Spinal cord (tissue), 10 donors: ENCODE data around the gene TCTA. TPM values are rescaled to one million over a fixed set of nuclear protein-coding genes. Genes with fewer than 3 reads are reported as not detected.

Experiments used
- DNase-seq, 6 donors: peaks; one replicate each; pipeline versions ENCODE4 v3.0.0 to v3.0.0-alpha.2; 2013 to 2015; ENCODE audit warnings: low spot score in 6 of 6, low read depth in 4 of 6
- H3K27ac ChIP-seq: one replicate; pipeline ENCODE4 v1.5.1; 2013; ENCODE audit warnings: low read depth, low read length, control low read depth
- H3K27me3 ChIP-seq: one replicate; pipeline ENCODE4 v1.6.1; 2013; ENCODE audit warnings: low read length; ENCODE audit not compliant: control insufficient read depth, insufficient read depth
- H3K36me3 ChIP-seq: one replicate; pipeline ENCODE4 v1.6.1; 2013; ENCODE audit warnings: low read length; ENCODE audit not compliant: control insufficient read depth, insufficient read depth
- H3K4me1 ChIP-seq: one replicate; pipeline ENCODE4 v1.6.1; 2013; ENCODE audit warnings: low read length; ENCODE audit not compliant: control insufficient read depth, insufficient read depth
- H3K4me3 ChIP-seq: one replicate; pipeline ENCODE4 v1.5.1; 2013; ENCODE audit warnings: low read depth, low read length, control low read depth
- H3K9me3 ChIP-seq: one replicate; pipeline ENCODE4 v1.6.1; 2013; ENCODE audit warnings: low read length; ENCODE audit not compliant: control insufficient read depth, insufficient read depth
- WGBS: methylation state at CpG from one replicate; pipeline ENCODE4 v1.1.5; 2013; ENCODE audit warnings: missing lambda C conversion rate; ENCODE audit not compliant: insufficient coverage; 5-methylcytosine and 5-hydroxymethylcytosine counted together
- polyA plus RNA-seq, 2 donors: library from polyadenylated mRNA; unstranded; fragments of 120-200 nt; gene quantifications; one replicate each; pipeline ENCODE4 v1.2.1, GENCODE V29; 2013; ENCODE audit not compliant: insufficient read length in 2 of 2
- total RNA-seq, 2 donors: library from RNA; depleted of rRNA in 1 of 2; stranded (reverse); fragments of 120-200 nt in 1 of 2; fragments of >200 nt in 1 of 2; gene quantifications; one replicate each; pipeline versions ENCODE4 v1.2.3 to v1.2.4, GENCODE V29; 2013 to 2014
- donor health status: healthy.

TCTA gene
- total and polyA plus RNA-seq, 4 donors: 22.5 to 38.0 (median 31.5) TPM

DNA sequence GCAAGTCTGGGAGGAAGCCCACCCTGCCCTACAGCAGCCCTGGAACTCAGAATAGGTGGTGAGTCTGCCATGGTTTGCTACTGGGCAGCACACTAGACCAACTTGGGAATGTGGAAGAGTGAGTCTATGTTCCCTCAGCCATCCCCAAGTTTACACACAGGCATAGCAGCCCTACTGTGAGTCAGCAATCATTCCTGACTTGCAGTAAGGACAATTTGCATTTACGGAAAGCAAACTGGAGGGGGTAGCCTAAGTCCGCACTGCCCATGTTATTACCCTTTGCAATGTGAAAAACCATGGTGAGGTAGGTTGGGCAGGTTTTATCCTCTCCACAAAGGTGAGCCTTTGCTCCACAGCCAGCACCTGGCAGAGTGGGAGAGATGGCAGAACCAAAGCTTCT lies 4.6 kb downstream of the TCTA start:
- H3K27ac ChIP-seq: no peak overlapping the region
- DNase-seq: no peak
- H3K4me3 ChIP-seq: no peak overlapping the region
- no CpG with 5 or more reads among the region's 2 CpGs for WGBS
- no peaks in the 10 kb centered on the region for H3K9me3 ChIP-seq
- H3K36me3 ChIP-seq: peaks cover 35% of the 10 kb centered on the region
- peaks cover 30% of the 10 kb centered on the region for H3K4me1 ChIP-seq
- no peaks in the 10 kb centered on the region for H3K27me3 ChIP-seq

DNA sequence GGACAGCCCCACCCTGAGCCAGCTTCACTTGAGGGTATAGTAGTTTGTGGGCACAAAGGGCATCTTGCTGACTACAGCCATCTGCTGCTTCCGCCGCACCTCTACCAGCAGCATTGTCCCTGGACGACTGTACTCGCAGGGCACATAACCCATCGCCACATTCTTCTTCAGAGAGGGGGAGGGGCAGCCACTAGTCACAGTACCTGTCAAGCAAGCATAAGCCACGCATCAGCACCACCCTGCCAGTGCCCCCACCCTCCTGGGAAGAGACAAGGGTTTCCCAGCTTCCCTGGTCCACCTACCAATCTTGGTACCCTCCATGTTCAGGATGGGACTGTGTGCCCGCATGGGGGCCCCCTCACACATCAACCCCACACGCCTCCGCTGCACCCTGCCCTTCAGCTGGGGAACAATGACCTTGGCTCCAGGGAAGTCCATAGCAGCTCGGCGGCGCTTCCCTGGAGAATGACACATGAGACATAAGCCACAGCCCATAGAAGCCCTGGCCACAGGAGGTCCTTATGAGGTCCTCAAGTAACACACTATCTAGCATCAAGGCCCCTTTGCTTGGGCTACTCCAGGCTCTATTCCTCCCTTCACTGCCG lies 5.4 kb downstream of the TCTA start:
- no peak overlapping the region for H3K27ac ChIP-seq
- no peak for DNase-seq
- H3K9me3 ChIP-seq: no peaks in the 10 kb centered on the region
- no peaks in the 10 kb centered on the region for H3K27me3 ChIP-seq
- WGBS: 83% methylated on average over 7 of the region's 13 CpGs
- H3K36me3 ChIP-seq: peaks cover 42% of the 10 kb centered on the region
- peaks cover 33% of the 10 kb centered on the region for H3K4me1 ChIP-seq
- H3K4me3 ChIP-seq: no peak overlapping the region

- peaks cover 23% of the 10 kb centered on the region for H3K4me1 ChIP-seq
- DNase-seq: no peak
Measured at GRCh38 chr3:49421890-49422378, 9.7 kb downstream of the TCTA start.

GRCh38 chr3:49422379-49423248 lies 10.4 kb downstream of the TCTA start, which contains the start of gene AMT:
Gene AMT, minus strand, starts transcription at chr3:49422473. Its CDS starts 23 bp downstream, at chr3:49422450.
- H3K27ac ChIP-seq: peak within 1 kb of the TSS; percentile 40

More at GRCh38 chr3:49421890-49422378, 9.7 kb downstream of the TCTA start:
- no peaks in the 10 kb centered on the region for H3K9me3 ChIP-seq
- peak overlapping the region; percentile 46 for H3K4me3 ChIP-seq
- no peaks in the 10 kb centered on the region for H3K27me3 ChIP-seq
- peak overlapping the region; percentile 40 for H3K27ac ChIP-seq
- 10% methylated on average over 13 of the region's 14 CpGs for WGBS
- H3K36me3 ChIP-seq: peaks cover 49% of the 10 kb centered on the region

DNA sequence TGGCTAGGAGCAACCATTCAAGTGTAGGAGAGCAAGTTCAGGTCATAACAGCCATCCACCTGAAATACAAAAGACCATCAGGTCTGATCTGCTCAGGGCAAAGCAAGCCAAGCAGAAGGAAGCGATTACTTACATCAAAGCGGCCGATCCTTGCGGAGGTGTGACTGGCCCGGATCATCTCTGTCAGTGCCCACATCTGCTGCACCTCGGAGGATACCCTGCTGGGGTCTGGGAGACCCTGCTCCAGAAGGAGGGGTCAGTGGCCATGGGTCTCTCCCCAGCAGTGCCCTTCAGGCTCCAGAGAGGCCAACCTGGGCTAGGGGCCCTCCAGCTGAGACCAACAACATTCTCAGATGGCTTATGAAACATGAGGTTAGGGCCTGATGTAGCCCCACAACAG lies 12.6 kb downstream of the TCTA start:
- H3K36me3 ChIP-seq: peaks cover 33% of the 10 kb centered on the region
- no peak overlapping the region for H3K4me3 ChIP-seq
- peaks cover 29% of the 10 kb centered on the region for H3K4me1 ChIP-seq
- no peak for DNase-seq
- H3K9me3 ChIP-seq: no peaks in the 10 kb centered on the region
- no peak overlapping the region for H3K27ac ChIP-seq
- WGBS: 95% methylated on average over 6 of the region's 6 CpGs
- H3K27me3 ChIP-seq: no peaks in the 10 kb centered on the region

More at GRCh38 chr3:49422379-49423248, 10.4 kb downstream of the TCTA start, which contains the start of gene AMT:
- peaks cover 46% of the 10 kb centered on the region for H3K36me3 ChIP-seq
- whole genome bisulfite sequencing: 28% methylated on average over 25 of the region's 25 CpGs
- H3K9me3 ChIP-seq: no peaks in the 10 kb centered on the region
- H3K4me1 ChIP-seq: peaks cover 23% of the 10 kb centered on the region
- H3K27me3 ChIP-seq: no peaks in the 10 kb centered on the region
- H3K4me3 ChIP-seq: peak within 1 kb of the TSS; percentile 46
- DNase-seq: peak in 2 of 6 donors; percentile 60 to 62

- 83% methylated on average over 1 of the region's 2 CpGs for WGBS
- H3K9me3 ChIP-seq: no peaks in the 10 kb centered on the region
- peaks cover 18% of the 10 kb centered on the region for H3K4me1 ChIP-seq
- H3K27me3 ChIP-seq: no peaks in the 10 kb centered on the region
- no peak for DNase-seq
- H3K27ac ChIP-seq: no peak overlapping the region
- no peak overlapping the region for H3K4me3 ChIP-seq
- H3K36me3 ChIP-seq: peaks cover 25% of the 10 kb centered on the region
Measured at GRCh38 chr3:49427586-49427985, 15.4 kb downstream of the TCTA start.

DNA sequence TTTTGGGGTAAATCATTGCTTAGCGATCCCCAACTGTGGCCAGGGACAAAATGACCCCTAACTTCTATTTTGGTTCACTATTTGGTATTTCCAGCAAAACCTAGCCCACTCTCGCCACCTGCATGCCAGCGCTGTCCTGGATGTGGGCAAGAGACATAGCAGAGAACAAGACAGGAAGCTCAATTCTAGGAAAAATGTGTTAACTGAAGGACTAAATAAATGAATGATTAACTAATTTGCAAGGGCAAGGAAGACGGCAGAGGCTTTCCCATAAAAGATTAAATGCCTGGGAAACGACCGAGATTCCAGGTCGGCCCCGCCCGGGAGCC lies 16.5 kb downstream of the TCTA start:
- H3K4me1 ChIP-seq: peaks cover 13% of the 10 kb centered on the region
- WGBS: 0% methylated on average over 6 of the region's 9 CpGs
- H3K27me3 ChIP-seq: no peaks in the 10 kb centered on the region
- no peak for DNase-seq
- H3K9me3 ChIP-seq: no peaks in the 10 kb centered on the region
- peaks cover 24% of the 10 kb centered on the region for H3K36me3 ChIP-seq
- peak overlapping the region; percentile 94 for H3K27ac ChIP-seq
- peak overlapping the region; percentile 91 for H3K4me3 ChIP-seq

DNA sequence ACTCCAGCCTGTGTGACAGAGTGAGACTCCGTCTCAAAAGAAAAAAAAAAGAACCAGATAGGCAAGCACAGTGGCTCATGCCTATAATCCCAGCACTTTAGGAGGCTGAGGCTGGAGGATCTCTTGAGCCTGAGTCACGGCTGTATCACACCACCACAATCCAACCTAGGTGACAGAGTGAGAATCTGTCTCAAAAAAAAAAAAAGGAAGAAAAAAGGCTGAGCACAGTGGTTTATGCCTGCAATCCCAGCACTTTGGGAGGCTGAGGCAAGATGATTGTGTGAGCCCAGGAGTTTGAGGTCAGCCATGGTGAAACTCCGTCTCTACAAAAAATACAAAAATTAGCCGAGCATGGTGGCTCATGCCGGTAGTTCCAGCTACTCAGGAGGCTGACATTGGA lies 22.5 kb downstream of the TCTA start:
- Histone ChIP-seq H3K36me3 (no peaks in the 10 kb centered on the region), H3K9me3 (no peaks in the 10 kb centered on the region), H3K27me3 (no peaks in the 10 kb centered on the region), H3K27ac (no peak overlapping the region), H3K4me1 (peaks cover 2% of the 10 kb centered on the region), H3K4me3 (no peak overlapping the region)
- DNase-seq: no peak
- 83% methylated on average over 3 of the region's 5 CpGs for whole genome bisulfite sequencing

DNA sequence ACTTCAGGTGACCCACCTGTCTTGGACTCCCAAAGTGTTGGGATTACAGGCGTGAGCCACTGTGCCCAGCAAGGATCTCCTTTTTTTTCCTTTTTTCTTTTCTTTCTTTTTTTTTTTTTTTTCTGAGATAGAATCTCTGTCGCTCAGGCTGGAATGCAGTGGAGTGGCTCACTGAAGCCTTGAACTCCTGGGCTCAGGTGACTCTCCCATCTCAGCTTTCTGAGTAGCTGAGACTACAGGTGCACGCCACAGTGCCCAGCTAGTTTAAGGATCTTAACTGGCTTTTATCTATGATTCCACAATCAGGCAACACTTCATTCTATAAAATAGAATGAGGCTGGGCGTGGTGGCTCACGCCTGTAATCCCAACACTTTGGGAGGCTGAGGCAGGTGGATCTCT lies 33.2 kb downstream of the TCTA start:
- H3K9me3 ChIP-seq: no peaks in the 10 kb centered on the region
- no peak overlapping the region for H3K27ac ChIP-seq
- H3K4me1 ChIP-seq: no peaks in the 10 kb centered on the region
- H3K27me3 ChIP-seq: no peaks in the 10 kb centered on the region
- no peak overlapping the region for H3K4me3 ChIP-seq
- no peak for DNase-seq
- no peaks in the 10 kb centered on the region for H3K36me3 ChIP-seq
- WGBS: 92% methylated on average over 2 of the region's 5 CpGs
